Prostate gland (tissue), 2 donors: ENCODE measurements around the gene FAM78A.

Source experiments
- POLR2A ChIP-seq: fragments of 450-650 bp; IDR thresholded peaks from one replicate; pipeline ENCODE4 v1.6.1; 2016; ENCODE audit warnings: antibody characterized with exemption, mild to moderate bottlenecking
- POLR2AphosphoS5 ChIP-seq: sonication (generic); formaldehyde crosslinking; IDR thresholded peaks from one replicate; pipeline ENCODE4 v1.6.1; 2017; ENCODE audit warnings: antibody characterized with exemption
- TF ChIP-seq, protein P1 (sequence below), 4 experiments: fragments of 200-600 bp in 2 of 4; fragments of 450-650 bp in 2 of 4; sonication (generic) in 2 of 4; IDR thresholded peaks; 1 replicate in 3 of 4; 2 replicates in 1 of 4; pipeline ENCODE4 v1.5.1; 2016 to 2019; ENCODE audit warnings: antibody characterized with exemption in 4 of 4, mild to moderate bottlenecking in 2 of 4, moderate library complexity in 2 of 4

DNA sequence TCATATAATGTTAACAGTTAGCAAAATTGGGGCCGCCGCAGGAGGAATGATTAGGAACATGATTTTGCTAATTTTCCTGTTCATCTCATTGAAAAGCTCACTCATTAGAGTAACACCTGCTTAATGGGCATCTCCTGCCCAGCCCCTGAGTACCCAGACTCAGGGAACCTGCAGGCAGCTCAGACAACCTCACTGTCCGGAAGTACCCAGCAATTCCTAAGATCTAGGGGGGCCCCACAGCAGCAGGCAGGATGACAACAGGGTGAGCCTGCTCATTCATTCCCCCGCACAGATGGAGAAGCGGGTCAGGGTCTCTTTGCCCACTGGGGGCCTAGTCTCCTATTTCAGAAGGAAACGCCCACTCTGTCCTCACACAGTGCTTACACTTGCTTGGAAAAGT, 12.6 kb downstream of the FAM78A start:
- TF ChIP-seq POLR2AphosphoS5 (no peak), POLR2A (no peak)
- TF ChIP-seq, protein P1, sequence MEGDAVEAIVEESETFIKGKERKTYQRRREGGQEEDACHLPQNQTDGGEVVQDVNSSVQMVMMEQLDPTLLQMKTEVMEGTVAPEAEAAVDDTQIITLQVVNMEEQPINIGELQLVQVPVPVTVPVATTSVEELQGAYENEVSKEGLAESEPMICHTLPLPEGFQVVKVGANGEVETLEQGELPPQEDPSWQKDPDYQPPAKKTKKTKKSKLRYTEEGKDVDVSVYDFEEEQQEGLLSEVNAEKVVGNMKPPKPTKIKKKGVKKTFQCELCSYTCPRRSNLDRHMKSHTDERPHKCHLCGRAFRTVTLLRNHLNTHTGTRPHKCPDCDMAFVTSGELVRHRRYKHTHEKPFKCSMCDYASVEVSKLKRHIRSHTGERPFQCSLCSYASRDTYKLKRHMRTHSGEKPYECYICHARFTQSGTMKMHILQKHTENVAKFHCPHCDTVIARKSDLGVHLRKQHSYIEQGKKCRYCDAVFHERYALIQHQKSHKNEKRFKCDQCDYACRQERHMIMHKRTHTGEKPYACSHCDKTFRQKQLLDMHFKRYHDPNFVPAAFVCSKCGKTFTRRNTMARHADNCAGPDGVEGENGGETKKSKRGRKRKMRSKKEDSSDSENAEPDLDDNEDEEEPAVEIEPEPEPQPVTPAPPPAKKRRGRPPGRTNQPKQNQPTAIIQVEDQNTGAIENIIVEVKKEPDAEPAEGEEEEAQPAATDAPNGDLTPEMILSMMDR (IDR thresholded peaks at IDR 0.05), result no peak
